Lower leg skin (tissue), 3 donors: ENCODE data around the gene PRCD.
"Not testable (repeated sequence)": the region's sequence is repeated elsewhere in the genome, so short reads cannot be mapped to it uniquely, and the experiment has no call there.

Experiments used
- CTCF ChIP-seq, 3 donors: fragments of 450-650 bp; IDR thresholded peaks; one replicate each; pipeline ENCODE4 v1.5.1; 2016; ENCODE audit warnings: antibody characterized with exemption in 3 of 3, mild to moderate bottlenecking in 3 of 3, moderate library complexity in 2 of 3
- POLR2A ChIP-seq, 2 donors: fragments of 450-650 bp; IDR thresholded peaks; one replicate each; pipeline ENCODE4 v1.6.1; 2016 to 2017; ENCODE audit warnings: antibody characterized with exemption in 2 of 2, mild to moderate bottlenecking in 1 of 2, moderate library complexity in 1 of 2

GRCh38 chr17:76563359-76563758, 23.5 kb downstream of the PRCD start:
- TF ChIP-seq CTCF, POLR2A (IDR thresholded peaks at IDR 0.05): not testable (repeated sequence)
